H1 (cell line): Measurements from ENCODE around the gene TOMM40. TPM values are rescaled to one million over a fixed set of nuclear protein-coding genes. Genes with fewer than 3 reads are reported as not detected.

Source experiments
- ASH2L ChIP-seq: fragments of 200-600, 300-600 bp; sonication (generic); IDR thresholded peaks from one replicate; pipeline ENCODE4 v1.7.1; 2017; ENCODE audit warnings: low read length
- ATF2 ChIP-seq: IDR thresholded peaks from 2 replicates; pipeline ENCODE4 v1.6.1; 2012; ENCODE audit warnings: low read length, inconsistent platforms
- CTCF ChIP-seq, 3 experiments: IDR thresholded peaks; 1 replicate in 2 of 3; 2 replicates in 1 of 3; pipeline versions ENCODE4 v1.5.1 to v1.6.1; 2011; ENCODE audit warnings: low read length in 3 of 3, mild to moderate bottlenecking in 3 of 3, inconsistent platforms in 2 of 3, low read depth in 1 of 3, moderate library complexity in 1 of 3; ENCODE audit not compliant: insufficient read depth in 1 of 3; ENCODE audit errors: control extremely low read depth in 1 of 3
- E2F6 ChIP-seq: IDR thresholded peaks from 2 replicates; pipeline ENCODE4 v1.6.1; 2012; ENCODE audit warnings: inconsistent platforms
- EGR1 ChIP-seq: IDR thresholded peaks from 2 replicates; pipeline ENCODE4 v1.6.1; 2011; ENCODE audit warnings: low read depth, low read length, borderline replicate concordance
- EP300 ChIP-seq, 2 experiments: IDR thresholded peaks; 1 replicate in 1 of 2; 2 replicates in 1 of 2; pipeline ENCODE4 v1.6.1; 2011 to 2012; ENCODE audit warnings: low read depth in 2 of 2, low read length in 2 of 2, mild to moderate bottlenecking in 2 of 2, borderline replicate concordance in 1 of 2, inconsistent platforms in 1 of 2, moderate library complexity in 1 of 2
- MAFK ChIP-seq: IDR thresholded peaks from 2 replicates; pipeline ENCODE4 v1.6.1; 2012; ENCODE audit warnings: low read depth, mild to moderate bottlenecking, improper control_type of control experiment, low read length
- MAX ChIP-seq: IDR thresholded peaks from 2 replicates; pipeline ENCODE4 v1.6.1; 2012; ENCODE audit warnings: inconsistent platforms
- NANOG ChIP-seq: IDR thresholded peaks from 2 replicates; pipeline ENCODE4 v1.6.1; 2011; ENCODE audit warnings: low read length, low read depth, mild to moderate bottlenecking, inconsistent platforms; ENCODE audit not compliant: insufficient read depth, poor library complexity, severe bottlenecking
- NRF1 ChIP-seq: IDR thresholded peaks from 2 replicates; pipeline ENCODE4 v1.6.1; 2011; ENCODE audit warnings: mild to moderate bottlenecking, low read depth, low read length, improper control_type of control experiment
- POU5F1 ChIP-seq: IDR thresholded peaks from 2 replicates; pipeline ENCODE4 v1.6.1; 2011; ENCODE audit warnings: low read depth, mild to moderate bottlenecking, low read length, moderate library complexity
- RNF2 ChIP-seq: fragments of 200-900, 300-1000 bp; sonication (generic); IDR thresholded peaks from 2 replicates; pipeline ENCODE4 v1.7.1; 2016; ENCODE audit warnings: borderline replicate concordance, low read depth, mild to moderate bottlenecking, antibody characterized with exemption, low read length; ENCODE audit not compliant: poor library complexity, severe bottlenecking; ENCODE audit errors: missing control alignments
- SAP30 ChIP-seq: fragments of 300-600 bp; sonication (generic); IDR thresholded peaks from 2 replicates; pipeline ENCODE4 v1.7.1; 2012; ENCODE audit warnings: low read length, moderate library complexity, mild to moderate bottlenecking, inconsistent platforms; ENCODE audit not compliant: insufficient read depth, insufficient replicate concordance
- SRF ChIP-seq: IDR thresholded peaks from 2 replicates; pipeline ENCODE4 v1.6.1; 2011; ENCODE audit warnings: mild to moderate bottlenecking, low read depth, low read length, moderate library complexity
- SUZ12 ChIP-seq: fragments of 200-600 bp; sonication (generic); IDR thresholded peaks from 2 replicates; pipeline ENCODE4 v1.6.1; 2012; ENCODE audit warnings: mild to moderate bottlenecking, inconsistent platforms, low read length, moderate library complexity, mixed read lengths
- TAF1 ChIP-seq: IDR thresholded peaks from 2 replicates; pipeline ENCODE4 v1.6.1; 2011; ENCODE audit warnings: mild to moderate bottlenecking, low read depth, low read length
- TBP ChIP-seq: IDR thresholded peaks from 2 replicates; pipeline ENCODE4 v1.6.1; 2011; ENCODE audit warnings: low read depth, low read length, improper control_type of control experiment
- polyA plus RNA-seq, 7 experiments: library from polyadenylated mRNA; depleted of rRNA in 3 of 7; stranded (reverse) in 5 of 7; unstranded in 2 of 7; fragments of >200 nt in 5 of 7; fragments of 200-250 nt in 2 of 7; gene quantifications; 1 replicate in 5 of 7; 2 replicates in 1 of 7; 4 replicates in 1 of 7; pipeline versions ENCODE4 v1.2.1 to v1.2.3, GENCODE V29; 2011 to 2013; ENCODE audit warnings: missing spikeins in 2 of 7, mixed read lengths in 2 of 7
- total RNA-seq: library from RNA; stranded (reverse); fragmentation: NEBNext Ultra II Directional; extraction: Animal tissue kit (Norgen Biotek cat#: 25700); gene quantifications from 2 replicates; pipeline ENCODE4 v1.2.1, GENCODE V29; 2021

Gene TOMM40
- total and polyA plus RNA-seq, 2 of the 8 experiments (the other 6 are each of a cell fraction or from before 2014, with no cell fraction given): 154 to 179 TPM

- no peak for TF ChIP-seq NANOG
- TF ChIP-seq MAFK: no peak
- peak; percentile 28 for TF ChIP-seq ASH2L
- TF ChIP-seq RNF2: no peak
- TF ChIP-seq POU5F1: no peak
- peak; percentile 87 for TF ChIP-seq TAF1
- no peak; the same call in none of the 2 replicates for TF ChIP-seq MAX
- TF ChIP-seq E2F6: no peak
- no peak for TF ChIP-seq SRF
- TF ChIP-seq EGR1: no peak
- TF ChIP-seq ATF2: no peak
- TF ChIP-seq EP300 (IDR thresholded peaks at IDR 0.05; ENCODE audit: borderline replicate concordance in 1 of 2, low read depth in 2 of 2, low read length in 2 of 2): no peak
- TF ChIP-seq CTCF (IDR thresholded peaks at IDR 0.05; ENCODE audit: control extremely low read depth in 1 of 3, insufficient read depth in 1 of 3, low read depth in 1 of 3, low read length in 3 of 3): no peak
- no peak for TF ChIP-seq SUZ12
- TF ChIP-seq NRF1: no peak
- TF ChIP-seq SAP30: peak; percentile 87
- TF ChIP-seq TBP: 0 out of 2 replicates have a peak, but pooled peaks have one; percentile 52
These were observed at the start of gene TOMM40 (continued) for GRCh38 chr19:44891016-44891882.
